Purkinje cell (primary cell): Measurements from ENCODE around the gene ZBTB20. TPM values are rescaled to one million over a fixed set of nuclear protein-coding genes. Genes with fewer than 3 reads are reported as not detected.

Experiments
- polyA plus RNA-seq: library from polyadenylated mRNA; unstranded; fragments of >200 nt; fragmentation: Nextera tagmentation; gene quantifications from 2 replicates; pipeline ENCODE4 v1.2.1, GENCODE V29; 2014

The ZBTB20 gene
- 17.1 and 20.5 TPM in 2 replicates for polyA plus RNA-seq

GRCh38 chr3:115146418-115147328 lies at the start of gene ZBTB20:
ZBTB20 (minus strand) TSS chr3:115147288.

GRCh38 chr3:114293838-114294535 lies 853.1 kb downstream of the ZBTB20 start, which contains the start of gene TIGIT:
TIGIT (plus strand) TSS chr3:114294028; CDS start chr3:114294062, 34 bp downstream.

